ENCODE measurements around the gene TOP1. TPM values are rescaled to one million over a fixed set of nuclear protein-coding genes. Genes with fewer than 3 reads are reported as not detected.
A peak's percentile ranks its signal among the peaks of the same experiment; 100 is the strongest.

The TOP1 gene
- total RNA-seq, 3 donors from 2014 or later, result 117 to 131 (median 121) TPM

DNA sequence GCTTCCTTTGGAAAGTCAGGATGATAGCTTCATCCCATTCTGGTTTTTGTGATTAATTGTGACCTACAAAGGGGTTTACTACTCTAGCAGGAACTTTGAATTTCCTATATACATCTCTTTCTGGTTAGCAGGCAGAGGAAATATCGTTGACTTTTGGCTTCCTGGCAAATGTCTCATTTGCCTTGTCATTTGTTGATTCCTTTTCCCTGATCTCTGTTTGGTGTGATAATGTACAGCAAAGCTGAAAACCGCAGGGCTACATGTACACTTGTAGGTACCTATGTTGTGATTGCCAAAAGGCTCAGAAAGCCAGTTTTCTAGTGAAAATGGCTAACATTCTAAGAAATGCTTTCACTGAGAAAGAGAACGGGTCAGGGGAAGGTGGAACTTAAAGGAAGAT is 44.3 kb downstream of the TOP1 start:
- no peaks in the 10 kb centered on the region for H3K9me3 Mint-ChIP-seq
- peaks cover 36% of the 10 kb centered on the region for H3K36me3 Mint-ChIP-seq (ENCODE audit: insufficient read depth)
- ATAC-seq, result no peak
- no peak for DNase-seq
- H3K4me3 Mint-ChIP-seq, result no peak overlapping the region
- peaks cover 79% of the 10 kb centered on the region for H3K4me1 Mint-ChIP-seq (ENCODE audit: low read depth)
- no peaks in the 10 kb centered on the region for H3K27me3 Mint-ChIP-seq (ENCODE audit: low read depth)

GRCh38 chr20:41074441-41074840 is 45.8 kb downstream of the TOP1 start:
- H3K4me1 Mint-ChIP-seq (ENCODE audit: low read depth), result peaks cover 80% of the 10 kb centered on the region
- DNase-seq (no peak), ATAC-seq (no peak)
- H3K4me3 Mint-ChIP-seq, result no peak overlapping the region
- no peaks in the 10 kb centered on the region for H3K27me3 Mint-ChIP-seq (ENCODE audit: low read depth)
- no peaks in the 10 kb centered on the region for H3K9me3 Mint-ChIP-seq
- H3K36me3 Mint-ChIP-seq (ENCODE audit: insufficient read depth), result peaks cover 42% of the 10 kb centered on the region

DNA sequence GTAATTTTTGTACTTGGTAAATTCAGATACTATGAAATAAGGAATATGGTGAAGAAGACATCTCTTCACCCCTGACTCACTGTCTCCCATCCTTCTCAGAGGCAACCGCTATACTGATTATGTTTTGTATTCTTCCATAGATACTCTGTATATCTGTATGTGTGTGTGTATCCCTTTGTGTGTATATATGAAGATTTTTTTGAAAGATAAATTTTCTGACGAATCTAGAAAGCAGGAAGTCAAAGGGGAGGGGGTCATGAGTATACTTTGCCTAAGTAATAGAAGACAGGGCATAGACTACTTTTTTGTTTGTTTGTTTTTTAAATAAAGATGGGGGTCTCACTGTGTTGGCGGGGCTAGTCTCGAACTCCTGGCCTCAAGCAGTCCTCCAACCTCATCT is 48.2 kb downstream of the TOP1 start:
- H3K4me3 Mint-ChIP-seq, result no peak overlapping the region
- no peaks in the 10 kb centered on the region for H3K9me3 Mint-ChIP-seq
- no peak for ATAC-seq
- no peak for DNase-seq
- peaks cover 73% of the 10 kb centered on the region for H3K4me1 Mint-ChIP-seq (ENCODE audit: low read depth)
- peaks cover 40% of the 10 kb centered on the region for H3K36me3 Mint-ChIP-seq (ENCODE audit: insufficient read depth)
- no peaks in the 10 kb centered on the region for H3K27me3 Mint-ChIP-seq (ENCODE audit: low read depth)

DNA sequence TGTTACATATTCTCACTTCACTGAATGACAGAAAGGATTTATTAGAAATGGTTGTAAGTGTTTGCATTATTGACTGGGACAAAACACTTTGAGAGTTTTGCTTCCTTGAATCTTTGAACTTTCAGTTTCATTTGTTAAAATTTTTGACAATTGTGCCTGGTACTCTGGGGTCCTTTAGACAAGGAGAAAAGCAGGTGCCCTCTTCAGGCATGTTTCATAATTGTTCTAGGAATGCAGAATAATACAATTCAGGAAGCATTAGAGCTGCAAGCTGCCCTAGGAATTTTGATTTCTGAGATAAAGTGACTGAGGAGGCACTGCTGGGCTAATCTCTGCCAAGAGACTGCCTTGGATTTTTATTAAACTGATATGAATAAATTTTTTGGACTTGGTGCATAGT is 49.7 kb downstream of the TOP1 start:
- ATAC-seq (no peak), DNase-seq (no peak)
- Mint-ChIP-seq H3K36me3 (ENCODE audit: insufficient read depth) (peaks cover 49% of the 10 kb centered on the region), H3K27me3 (ENCODE audit: low read depth) (no peaks in the 10 kb centered on the region), H3K4me1 (ENCODE audit: low read depth) (peaks cover 58% of the 10 kb centered on the region), H3K4me3 (no peak overlapping the region), H3K9me3 (no peaks in the 10 kb centered on the region)

- Mint-ChIP-seq H3K27me3 (ENCODE audit: low read depth) (no peaks in the 10 kb centered on the region), H3K4me1 (ENCODE audit: low read depth) (peaks cover 53% of the 10 kb centered on the region), H3K9me3 (no peaks in the 10 kb centered on the region), H3K4me3 (no peak overlapping the region), H3K36me3 (ENCODE audit: insufficient read depth) (peaks cover 56% of the 10 kb centered on the region)
- no peak for ATAC-seq
- no peak for DNase-seq
Measured at GRCh38 chr20:41079066-41079465, 50.4 kb downstream of the TOP1 start.

- Mint-ChIP-seq H3K4me3 (no peak overlapping the region), H3K27me3 (ENCODE audit: low read depth) (no peaks in the 10 kb centered on the region), H3K36me3 (ENCODE audit: insufficient read depth) (peaks cover 64% of the 10 kb centered on the region), H3K4me1 (ENCODE audit: low read depth) (peaks cover 41% of the 10 kb centered on the region), H3K9me3 (no peaks in the 10 kb centered on the region)
- ATAC-seq (no peak), DNase-seq (no peak)
Measured at GRCh38 chr20:41080866-41081265, 52.2 kb downstream of the TOP1 start.

DNA sequence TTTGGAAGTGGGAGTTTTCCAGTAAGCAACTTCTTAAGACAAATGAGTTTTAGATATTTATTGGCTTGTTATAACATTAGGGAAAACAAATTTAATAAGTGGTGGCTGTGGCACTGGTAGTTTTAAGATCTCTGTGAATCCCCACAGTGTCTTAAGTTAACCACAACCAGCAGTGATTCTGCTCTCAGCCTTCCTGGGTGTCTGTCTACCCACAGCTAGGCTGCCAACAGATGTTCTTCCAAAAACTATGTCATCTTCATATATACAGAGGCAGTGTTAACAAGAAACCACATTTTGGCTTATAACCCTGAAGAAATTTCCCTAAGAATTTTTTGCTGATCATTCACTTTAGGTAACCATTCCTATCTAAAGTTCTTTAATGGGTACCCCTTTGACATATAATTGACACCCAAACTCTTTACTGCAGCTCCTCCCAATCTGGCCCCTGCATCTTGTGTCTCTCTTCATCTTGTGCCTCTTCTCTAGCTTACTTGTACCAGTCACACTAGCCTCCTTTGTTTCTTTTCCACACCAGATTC is 52.7 kb downstream of the TOP1 start:
- ATAC-seq, result no peak

GRCh38 chr20:41082306-41082705 is 53.7 kb downstream of the TOP1 start:
- DNase-seq (no peak), ATAC-seq (no peak)
- Mint-ChIP-seq H3K36me3 (ENCODE audit: insufficient read depth) (peaks cover 59% of the 10 kb centered on the region), H3K4me1 (ENCODE audit: low read depth) (peaks cover 37% of the 10 kb centered on the region), H3K4me3 (no peak overlapping the region), H3K9me3 (no peaks in the 10 kb centered on the region), H3K27me3 (ENCODE audit: low read depth) (no peaks in the 10 kb centered on the region)

More for the DNA sequence above, 52.7 kb downstream of the TOP1 start:
- peaks cover 61% of the 10 kb centered on the region for H3K36me3 Mint-ChIP-seq (ENCODE audit: insufficient read depth)
- DNase-seq, result no peak
- peaks cover 38% of the 10 kb centered on the region for H3K4me1 Mint-ChIP-seq (ENCODE audit: low read depth)
- H3K27me3 Mint-ChIP-seq (ENCODE audit: low read depth), result no peaks in the 10 kb centered on the region
- no peaks in the 10 kb centered on the region for H3K9me3 Mint-ChIP-seq
- H3K4me3 Mint-ChIP-seq, result no peak overlapping the region

DNA sequence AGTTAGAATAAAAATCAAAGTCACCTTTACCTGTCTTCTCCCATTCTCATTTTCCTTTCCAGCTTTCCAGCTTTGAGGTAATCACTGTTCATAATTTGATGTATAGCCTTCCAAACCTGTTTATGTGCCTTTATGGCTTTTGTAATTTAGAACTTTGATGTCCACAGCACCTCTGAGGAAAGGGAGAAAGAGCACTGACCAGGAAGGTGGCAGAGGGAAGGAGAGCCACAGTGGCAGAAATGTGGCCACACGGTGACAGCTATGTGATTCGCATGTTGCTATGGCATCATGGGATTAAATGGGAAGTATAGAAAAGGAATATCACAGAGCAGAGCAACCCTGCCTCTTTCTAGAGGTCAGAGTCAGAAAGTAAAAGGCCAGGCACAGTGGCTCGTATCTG is 57.0 kb downstream of the TOP1 start:
- Mint-ChIP-seq H3K36me3 (ENCODE audit: insufficient read depth) (peaks cover 55% of the 10 kb centered on the region), H3K4me3 (no peak overlapping the region), H3K27me3 (ENCODE audit: low read depth) (no peaks in the 10 kb centered on the region), H3K4me1 (ENCODE audit: low read depth) (peaks cover 24% of the 10 kb centered on the region), H3K9me3 (no peaks in the 10 kb centered on the region)
- ATAC-seq (no peak), DNase-seq (no peak)

DNA sequence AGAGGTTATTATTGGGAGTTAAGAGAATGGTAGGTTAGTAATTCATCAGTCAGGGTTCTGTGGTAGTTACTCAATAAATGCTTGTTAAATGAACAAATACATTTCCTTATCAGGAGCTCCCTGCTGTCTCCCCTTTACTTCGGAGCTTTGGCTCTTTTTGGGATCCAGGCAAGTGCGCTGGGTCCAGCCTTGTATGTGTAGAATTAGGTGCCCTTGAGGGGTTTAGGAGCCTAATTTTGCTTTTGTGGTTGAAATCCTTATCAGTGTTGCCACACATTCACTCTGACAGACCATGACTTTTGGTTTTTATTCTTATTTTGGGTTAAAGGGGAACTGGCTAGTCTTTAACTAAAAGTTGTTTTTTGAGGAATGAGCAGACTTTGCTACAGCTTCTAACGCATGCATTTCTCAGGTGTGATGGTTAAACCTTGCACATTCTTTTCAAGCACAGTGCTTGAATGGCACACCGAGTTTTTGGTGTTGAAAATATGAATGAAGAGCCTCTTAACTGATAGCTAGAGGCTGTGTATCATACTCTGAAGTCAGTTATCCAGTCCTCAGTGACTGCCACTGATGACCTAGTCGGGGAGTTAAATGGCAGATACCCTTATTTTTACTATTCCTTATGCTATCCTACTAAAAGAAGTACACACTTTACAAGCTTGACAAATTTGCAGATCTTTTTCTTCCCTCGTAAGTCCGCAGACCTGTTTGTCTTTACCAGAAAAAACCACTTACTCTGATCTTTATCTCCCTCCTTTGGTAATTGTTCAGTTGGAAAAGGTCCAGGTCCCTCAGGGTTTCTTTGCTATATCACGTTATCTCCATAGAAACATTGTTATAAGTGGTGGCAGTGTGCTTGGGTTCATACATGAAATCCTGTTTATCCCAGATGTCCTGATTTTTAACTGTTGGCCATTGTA is 58.0 kb downstream of the TOP1 start:
- Mint-ChIP-seq H3K4me1 (ENCODE audit: low read depth) (peaks cover 16% of the 10 kb centered on the region), H3K9me3 (no peaks in the 10 kb centered on the region), H3K4me3 (no peak overlapping the region), H3K36me3 (ENCODE audit: insufficient read depth) (peaks cover 48% of the 10 kb centered on the region), H3K27me3 (ENCODE audit: low read depth) (no peaks in the 10 kb centered on the region)
- no peak for DNase-seq
- no peak for ATAC-seq

DNA sequence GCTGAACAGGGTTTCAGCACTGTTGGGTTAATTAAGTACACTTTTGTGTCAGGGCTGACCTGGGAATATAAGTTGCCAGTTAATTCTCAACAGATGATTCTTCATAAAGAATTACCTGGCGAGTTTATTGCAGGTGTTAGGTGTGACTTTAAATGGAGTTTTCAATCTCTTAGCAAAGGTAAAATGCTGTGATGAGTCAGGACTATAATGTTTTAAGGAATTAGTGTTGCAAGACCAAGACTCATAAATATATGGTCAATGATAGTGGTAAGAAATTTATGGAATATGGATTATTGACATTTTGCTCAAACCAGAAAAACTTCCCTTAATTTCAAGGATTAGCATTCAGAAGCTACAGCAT is 58.7 kb downstream of the TOP1 start:
- no peak for DNase-seq
- no peak overlapping the region for H3K4me3 Mint-ChIP-seq
- no peak for ATAC-seq
- H3K27me3 Mint-ChIP-seq (ENCODE audit: low read depth), result no peaks in the 10 kb centered on the region
- H3K9me3 Mint-ChIP-seq, result no peaks in the 10 kb centered on the region
- H3K36me3 Mint-ChIP-seq (ENCODE audit: insufficient read depth), result peaks cover 49% of the 10 kb centered on the region
- H3K4me1 Mint-ChIP-seq (ENCODE audit: low read depth), result peaks cover 14% of the 10 kb centered on the region

- no peaks in the 10 kb centered on the region for H3K27me3 Mint-ChIP-seq (ENCODE audit: low read depth)
- peaks cover 48% of the 10 kb centered on the region for H3K36me3 Mint-ChIP-seq (ENCODE audit: insufficient read depth)
- H3K9me3 Mint-ChIP-seq, result no peaks in the 10 kb centered on the region
- H3K4me3 Mint-ChIP-seq, result no peak overlapping the region
- DNase-seq, result no peak
- ATAC-seq, result no peak
- peaks cover 14% of the 10 kb centered on the region for H3K4me1 Mint-ChIP-seq (ENCODE audit: low read depth)
Measured at GRCh38 chr20:41087777-41088176, 59.2 kb downstream of the TOP1 start.

DNA sequence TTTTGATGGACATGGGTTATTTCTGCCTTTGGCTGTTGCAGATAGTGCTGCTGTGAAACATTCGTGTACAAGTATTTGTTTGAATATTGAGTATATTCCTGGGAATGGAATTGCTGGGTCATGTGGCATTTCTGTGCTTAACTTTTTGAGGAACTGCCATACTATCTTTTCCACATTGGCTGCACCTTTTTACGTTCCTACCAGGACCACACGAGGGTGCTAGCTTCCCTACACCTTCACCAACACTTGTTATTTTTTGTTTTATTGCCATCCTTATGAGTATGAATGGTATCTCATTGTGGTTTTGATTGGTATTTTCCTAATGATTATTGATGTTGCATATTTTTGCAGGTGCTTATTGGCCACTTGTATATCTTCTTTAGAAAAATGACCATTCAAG is 60.9 kb downstream of the TOP1 start:
- no peaks in the 10 kb centered on the region for H3K9me3 Mint-ChIP-seq
- H3K4me1 Mint-ChIP-seq (ENCODE audit: low read depth), result peaks cover 14% of the 10 kb centered on the region
- ATAC-seq (no peak), DNase-seq (no peak)
- no peaks in the 10 kb centered on the region for H3K27me3 Mint-ChIP-seq (ENCODE audit: low read depth)
- no peak overlapping the region for H3K4me3 Mint-ChIP-seq
- H3K36me3 Mint-ChIP-seq (ENCODE audit: insufficient read depth), result peaks cover 38% of the 10 kb centered on the region

- DNase-seq (no peak), ATAC-seq (no peak)
- Mint-ChIP-seq H3K36me3 (ENCODE audit: insufficient read depth) (peaks cover 39% of the 10 kb centered on the region), H3K4me1 (ENCODE audit: low read depth) (peaks cover 9% of the 10 kb centered on the region), H3K4me3 (no peak overlapping the region), H3K27me3 (ENCODE audit: low read depth) (no peaks in the 10 kb centered on the region), H3K9me3 (no peaks in the 10 kb centered on the region)
Measured at GRCh38 chr20:41091927-41092326, 63.3 kb downstream of the TOP1 start.

GRCh38 chr20:41094353-41095055 is 65.9 kb downstream of the TOP1 start:
- Mint-ChIP-seq H3K9me3 (no peaks in the 10 kb centered on the region), H3K4me1 (ENCODE audit: low read depth) (peaks cover 6% of the 10 kb centered on the region), H3K36me3 (ENCODE audit: insufficient read depth) (peaks cover 40% of the 10 kb centered on the region), H3K27me3 (ENCODE audit: low read depth) (no peaks in the 10 kb centered on the region), H3K4me3 (no peak overlapping the region)
- ATAC-seq, result peak; percentile 53 to 58
- no peak for DNase-seq

Measured in activated T-cell treated with anti-CD3 and anti-CD28 coated beads, Interleukin-2, amount 50 U/mL, for 4 hours (primary cell).